ENCODE results near the gene ANKRD24. TPM values are rescaled to one million over a fixed set of nuclear protein-coding genes. Genes with fewer than 3 reads are reported as not detected.
"Not testable (repeated sequence)": the region's sequence is repeated elsewhere in the genome, so short reads cannot be mapped to it uniquely, and the experiment has no call there.

ANKRD24 gene
- total RNA-seq, 1 experiment from 2014 or later = 0.34 TPM

- DNase-seq (ENCODE audit: low read depth) = no peak
Observed at GRCh38 chr19:4267901-4268815, 85.7 kb downstream of the ANKRD24 start.

- no peak for DNase-seq (ENCODE audit: low read depth)
Observed at GRCh38 chr19:4268816-4269430, 86.4 kb downstream of the ANKRD24 start.

- DNase-seq (ENCODE audit: low read depth) = no peak
Observed at GRCh38 chr19:4272894-4273293, 90.4 kb downstream of the ANKRD24 start.

- not testable (repeated sequence) for DNase-seq (ENCODE audit: low read depth)
Observed at GRCh38 chr19:4274321-4274686, 91.8 kb downstream of the ANKRD24 start.

Other genes starting within 250 kb of the ANKRD24 start
- not detected in 2 replicates for gene NMRK2, start 249.6 kb upstream of the ANKRD24 start, total RNA-seq (2014; rRNA removed; shearing (Covaris generic))
- gene DAPK3, start 211.6 kb upstream of the ANKRD24 start, total RNA-seq (2014; rRNA removed; shearing (Covaris generic)) = 133 and 135 TPM in 2 replicates
- 1,288 and 1,386 TPM in 2 replicates for gene EEF2, start 197.2 kb upstream of the ANKRD24 start, total RNA-seq (2014; rRNA removed; shearing (Covaris generic))
- gene PIAS4, start 175.0 kb upstream of the ANKRD24 start, total RNA-seq (2014; rRNA removed; shearing (Covaris generic)) = 25.7 and 31.5 TPM in 2 replicates
- 7.9 and 14.8 TPM in 2 replicates for gene ZBTB7A, start 115.8 kb upstream of the ANKRD24 start, total RNA-seq (2014; rRNA removed; shearing (Covaris generic))
- 138 and 183 TPM in 2 replicates for gene MAP2K2, start 58.6 kb upstream of the ANKRD24 start, total RNA-seq (2014; rRNA removed; shearing (Covaris generic))
- gene CREB3L3, start 29.1 kb upstream of the ANKRD24 start, total RNA-seq (2014; rRNA removed; shearing (Covaris generic)) = 0.17 TPM in 1 of 2 replicates, not detected in the other
- gene SIRT6, start 126 bp upstream of the ANKRD24 start, total RNA-seq (2014; rRNA removed; shearing (Covaris generic)) = 19.0 and 23.9 TPM in 2 replicates
- 3.0 and 7.0 TPM in 2 replicates for gene EBI3, start 46.8 kb downstream of the ANKRD24 start, total RNA-seq (2014; rRNA removed; shearing (Covaris generic))
- 48.0 and 51.7 TPM in 2 replicates for gene YJU2, start 64.4 kb downstream of the ANKRD24 start, total RNA-seq (2014; rRNA removed; shearing (Covaris generic))
- gene SHD, start 96.6 kb downstream of the ANKRD24 start, total RNA-seq (2014; rRNA removed; shearing (Covaris generic)) = not detected in 2 replicates
- not detected in 2 replicates for gene TMIGD2, start 119.7 kb downstream of the ANKRD24 start, total RNA-seq (2014; rRNA removed; shearing (Covaris generic))
- 28.3 and 47.4 TPM in 2 replicates for gene FSD1, start 121.9 kb downstream of the ANKRD24 start, total RNA-seq (2014; rRNA removed; shearing (Covaris generic))
- gene STAP2, start 156.1 kb downstream of the ANKRD24 start, total RNA-seq (2014; rRNA removed; shearing (Covaris generic)) = 28.9 and 35.7 TPM in 2 replicates
- 0.95 and 2.5 TPM in 2 replicates for gene MPND, start 160.9 kb downstream of the ANKRD24 start, total RNA-seq (2014; rRNA removed; shearing (Covaris generic))
- gene SH3GL1, start 217.9 kb downstream of the ANKRD24 start, total RNA-seq (2014; rRNA removed; shearing (Covaris generic)) = 44.3 and 52.8 TPM in 2 replicates
- gene CHAF1A, start 220.0 kb downstream of the ANKRD24 start, total RNA-seq (2014; rRNA removed; shearing (Covaris generic)) = 39.7 and 55.8 TPM in 2 replicates

All from Daoy (cell line).